Measurements from ENCODE around the gene BICC1. TPM values are rescaled to one million over a fixed set of nuclear protein-coding genes. Genes with fewer than 3 reads are reported as not detected.

Gene BICC1
- polyA plus RNA-seq, 3 donors: 83.0 to 90.1 (median 89.3) TPM

DNA sequence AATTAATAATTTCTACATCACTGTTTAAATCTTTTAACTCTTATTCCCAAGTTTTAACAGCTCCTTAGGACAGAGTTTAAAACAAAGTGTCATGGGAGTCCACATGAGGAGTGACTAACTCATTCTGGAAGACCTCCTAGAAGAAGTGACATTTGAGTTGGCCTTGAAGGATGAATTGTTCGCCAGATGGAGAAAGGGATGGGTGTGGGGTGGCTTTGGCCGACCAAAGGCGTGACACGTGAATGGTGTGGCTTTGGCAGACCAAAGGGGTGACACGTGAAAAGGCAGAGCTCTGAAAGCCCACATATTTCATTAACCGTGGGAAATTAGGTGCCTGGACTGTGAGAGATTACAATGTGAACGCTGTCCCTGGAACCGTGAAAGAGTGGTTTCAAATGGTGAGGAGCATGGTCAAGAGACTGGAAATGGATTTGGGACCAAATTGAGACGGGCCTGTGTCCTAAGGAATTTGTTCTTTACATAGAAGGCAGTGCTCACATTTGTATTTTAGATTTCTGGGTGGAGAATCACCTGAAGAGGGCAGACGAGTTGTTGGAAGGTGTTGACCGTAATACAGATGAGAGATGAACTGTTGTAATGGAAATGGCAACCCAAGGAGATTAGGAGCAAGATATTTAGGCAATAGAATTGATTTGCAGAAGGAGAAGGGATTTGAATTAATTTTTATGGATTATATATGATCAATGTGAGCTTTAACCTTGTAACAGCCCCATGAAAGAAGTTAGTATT is 228.1 kb downstream of the BICC1 start:
- DNase-seq (ENCODE audit: low read depth in 3 of 3, low spot score in 2 of 3): no peak

- DNase-seq (ENCODE audit: low read depth in 3 of 3, low spot score in 2 of 3): no peak
These were observed 229.0 kb downstream of the BICC1 start for GRCh38 chr10:58741673-58742072.

- no peak for DNase-seq (ENCODE audit: low read depth in 3 of 3, low spot score in 2 of 3)
These were observed 229.5 kb downstream of the BICC1 start for GRCh38 chr10:58742141-58742540.

DNA sequence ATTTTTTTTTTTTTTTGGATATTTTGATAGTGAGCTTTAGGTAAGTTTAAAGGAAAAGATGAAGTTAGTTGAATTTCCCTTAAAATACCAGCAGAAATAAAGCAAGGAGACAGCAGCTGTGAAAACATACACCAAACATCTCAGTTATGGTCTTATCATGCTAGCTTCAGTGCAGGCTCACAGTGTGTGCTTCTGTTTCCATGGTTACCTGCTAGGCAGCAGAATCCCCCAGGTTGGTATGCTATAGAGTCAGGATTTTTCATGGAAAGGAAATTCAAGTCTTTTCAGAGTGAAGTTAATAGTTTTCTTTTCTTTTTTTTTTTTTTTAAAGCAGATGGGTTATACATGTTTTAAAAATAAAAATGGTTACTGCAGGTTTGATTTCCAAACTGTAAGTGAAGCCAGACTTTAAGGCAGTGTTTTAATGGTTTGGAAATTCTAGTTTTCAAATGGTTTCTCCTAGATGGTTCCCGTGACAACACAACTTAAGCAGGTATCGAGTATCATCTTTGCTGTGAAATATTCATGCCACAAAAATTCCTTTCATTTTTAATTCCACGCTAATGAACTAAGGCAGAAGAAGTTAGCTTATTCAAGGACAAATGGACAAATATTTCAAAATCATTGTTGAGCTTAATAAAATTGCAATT is 230.9 kb downstream of the BICC1 start:
- DNase-seq (ENCODE audit: low read depth in 3 of 3, low spot score in 2 of 3): no peak

- DNase-seq (ENCODE audit: low read depth in 3 of 3, low spot score in 2 of 3): no peak
These were observed 234.0 kb downstream of the BICC1 start for GRCh38 chr10:58746474-58747185.

- no peak for DNase-seq (ENCODE audit: low read depth in 3 of 3, low spot score in 2 of 3)
These were observed 235.0 kb downstream of the BICC1 start for GRCh38 chr10:58747687-58748086.

DNA sequence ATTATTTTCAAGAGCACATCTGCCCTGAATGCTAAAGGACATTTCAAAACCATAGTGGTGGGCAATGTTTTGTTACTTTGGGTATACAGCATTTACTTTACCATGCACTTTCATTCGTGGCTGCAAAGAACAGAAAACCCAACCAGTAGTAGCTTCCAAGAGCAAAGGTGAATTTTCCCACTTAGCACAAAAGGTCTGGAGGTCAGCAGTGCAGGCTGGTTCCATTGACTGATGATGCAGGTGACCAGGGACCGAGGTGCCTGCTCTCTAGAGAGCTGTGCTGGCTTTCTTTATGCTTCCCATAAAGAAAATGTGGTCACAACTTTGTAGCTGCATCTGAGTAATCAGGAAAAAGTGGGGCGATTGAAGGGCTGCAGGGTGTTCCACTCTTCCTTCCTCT is 240.0 kb downstream of the BICC1 start:
- no peak for DNase-seq (ENCODE audit: low read depth in 3 of 3, low spot score in 2 of 3)

DNA sequence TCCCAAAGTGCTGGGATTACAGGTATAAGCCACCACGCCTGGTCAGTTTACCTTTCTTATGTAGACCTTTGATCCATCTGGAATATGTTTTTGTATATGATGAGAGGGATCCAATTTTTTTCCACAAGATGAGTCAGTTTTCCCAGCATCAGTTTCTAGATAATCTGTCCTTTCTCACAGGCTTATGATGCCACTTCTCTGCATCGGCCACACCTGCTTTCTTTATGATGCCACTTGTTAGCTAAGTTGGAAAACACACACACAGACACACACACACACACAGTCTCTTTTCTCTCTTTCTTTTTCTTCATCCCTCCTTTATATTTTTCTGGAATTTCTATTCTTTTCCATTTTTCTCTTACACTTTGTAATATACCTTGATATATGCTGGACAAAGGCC is 240.8 kb downstream of the BICC1 start:
- DNase-seq (ENCODE audit: low read depth in 3 of 3, low spot score in 2 of 3): no peak

GRCh38 chr10:58754469-58755339 is 242.0 kb downstream of the BICC1 start:
- no peak for DNase-seq (ENCODE audit: low read depth in 3 of 3, low spot score in 2 of 3)

DNA sequence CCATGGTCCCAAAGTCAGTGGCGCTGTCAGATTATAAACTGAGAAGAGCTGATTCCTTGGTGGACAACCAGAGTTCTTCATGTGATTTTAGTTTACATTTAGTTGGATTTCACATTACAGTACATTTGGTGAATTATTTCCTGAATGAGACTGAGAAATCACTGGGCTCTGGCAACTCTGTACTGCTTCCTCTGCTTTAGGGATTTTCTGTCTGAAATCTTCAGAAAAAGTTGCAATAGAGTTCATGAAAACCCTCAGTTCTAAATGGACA is 242.6 kb downstream of the BICC1 start:
- no peak for DNase-seq (ENCODE audit: low read depth in 3 of 3, low spot score in 2 of 3)

GRCh38 chr10:58755677-58756076 is 243.0 kb downstream of the BICC1 start:
- no peak for DNase-seq (ENCODE audit: low read depth in 3 of 3, low spot score in 2 of 3)

GRCh38 chr10:58756130-58756719 is 243.6 kb downstream of the BICC1 start:
- DNase-seq (ENCODE audit: low read depth in 3 of 3, low spot score in 2 of 3): no peak

DNA sequence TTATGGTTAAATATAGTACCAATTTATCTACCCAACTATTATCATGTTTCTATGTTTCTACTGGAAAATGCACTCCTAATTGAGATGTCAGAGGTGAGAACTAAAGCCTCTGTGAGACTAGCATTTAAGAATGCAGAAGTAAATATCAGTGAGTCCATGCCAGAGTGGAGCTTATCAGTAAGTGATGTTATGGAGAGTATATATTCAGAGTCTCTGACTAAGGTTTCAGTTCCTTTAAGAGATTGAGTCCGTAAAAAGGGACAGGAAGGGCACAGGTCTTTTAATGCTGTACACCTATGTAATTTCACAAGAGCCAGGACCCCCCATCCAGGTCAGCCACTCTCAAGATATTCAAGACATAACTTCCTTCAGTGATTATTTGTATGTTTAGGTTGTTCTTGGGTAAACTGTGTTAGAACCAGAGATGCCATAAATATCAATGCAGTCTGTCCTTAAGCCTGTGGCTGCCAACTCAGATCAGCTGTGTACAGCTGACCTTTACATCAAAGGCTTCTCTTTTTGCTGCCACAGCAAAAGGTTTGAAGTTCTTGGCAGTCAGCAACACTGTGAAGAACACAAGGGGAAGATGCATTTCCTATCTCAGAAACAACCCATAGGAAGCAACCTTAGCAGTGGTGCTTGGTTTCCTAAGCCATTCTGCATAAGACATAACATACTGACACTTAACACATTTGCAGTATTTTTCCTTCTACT is 244.8 kb downstream of the BICC1 start:
- DNase-seq (ENCODE audit: low read depth in 3 of 3, low spot score in 2 of 3): no peak

DNA sequence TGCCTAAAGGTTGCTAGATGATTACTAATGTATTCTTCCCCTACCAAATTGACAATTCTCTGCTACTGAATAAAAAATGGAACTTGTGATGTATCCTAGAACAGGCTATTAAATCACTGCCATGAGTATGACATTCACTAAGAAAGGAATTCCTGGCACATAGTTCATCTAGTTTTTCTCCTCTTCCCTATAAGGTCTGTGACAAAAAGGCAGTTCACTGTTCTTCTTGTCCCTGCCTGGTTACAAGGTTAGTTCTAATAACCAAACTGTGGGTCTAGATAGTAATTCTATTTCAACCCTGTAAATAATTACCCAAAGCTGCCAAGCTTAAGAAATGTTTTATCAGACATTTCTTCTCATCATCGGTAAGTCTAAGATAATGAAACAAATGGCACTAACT is 245.6 kb downstream of the BICC1 start:
- DNase-seq (ENCODE audit: low read depth in 3 of 3, low spot score in 2 of 3): no peak

DNA sequence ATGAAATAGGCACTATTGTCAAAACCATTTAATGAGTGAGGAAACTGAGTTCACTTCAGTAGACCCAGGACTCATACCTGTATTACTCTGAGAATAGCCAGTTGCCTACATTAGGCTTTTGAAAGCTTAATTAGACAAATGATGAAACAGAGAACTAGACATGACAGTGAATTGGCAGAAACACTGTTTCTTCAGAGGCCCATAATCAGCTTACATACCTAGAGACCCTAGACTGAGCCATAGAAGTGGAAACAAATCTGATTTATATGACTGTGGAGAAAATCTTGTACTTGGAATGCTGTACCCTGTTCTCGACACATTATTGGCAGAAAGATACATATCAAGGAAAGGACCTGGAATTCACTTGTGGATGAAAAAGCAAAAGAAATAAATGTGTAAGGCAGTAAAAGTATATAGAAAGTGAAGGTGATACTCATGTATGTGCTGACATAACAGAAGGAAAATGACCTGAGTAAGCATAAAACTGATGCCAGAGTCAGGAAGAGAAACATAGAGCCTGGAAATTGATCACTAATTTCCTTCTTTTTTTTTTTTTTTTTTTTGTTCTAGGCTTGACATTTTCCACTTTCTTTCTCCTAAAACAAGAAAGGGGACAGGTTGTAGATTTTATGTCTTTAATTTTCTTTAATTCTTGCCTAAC is 251.5 kb downstream of the BICC1 start:
- no peak for DNase-seq (ENCODE audit: low read depth in 3 of 3, low spot score in 2 of 3)

GRCh38 chr10:58765910-58766309 is 253.2 kb downstream of the BICC1 start:
- no peak for DNase-seq (ENCODE audit: low read depth in 3 of 3, low spot score in 2 of 3)

DNA sequence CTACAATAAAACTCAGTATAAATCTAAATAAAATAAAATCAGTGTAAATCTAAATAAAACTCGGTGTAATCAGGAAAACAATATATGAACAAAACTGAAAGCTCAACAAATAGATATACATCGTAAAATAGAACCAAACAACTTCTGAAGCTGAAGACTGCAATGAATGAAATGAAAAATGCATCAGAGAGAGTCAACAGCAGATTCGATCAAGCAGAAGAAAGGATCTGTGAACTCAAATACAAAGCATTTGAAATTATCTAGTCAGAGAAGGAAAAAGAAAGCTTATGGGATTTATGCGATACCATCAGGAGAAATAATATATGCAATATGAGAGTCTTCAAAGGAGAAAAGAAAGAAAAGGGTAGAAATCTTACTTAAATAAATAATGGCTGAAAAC is 255.0 kb downstream of the BICC1 start:
- DNase-seq (ENCODE audit: low read depth in 3 of 3, low spot score in 2 of 3): no peak

DNA sequence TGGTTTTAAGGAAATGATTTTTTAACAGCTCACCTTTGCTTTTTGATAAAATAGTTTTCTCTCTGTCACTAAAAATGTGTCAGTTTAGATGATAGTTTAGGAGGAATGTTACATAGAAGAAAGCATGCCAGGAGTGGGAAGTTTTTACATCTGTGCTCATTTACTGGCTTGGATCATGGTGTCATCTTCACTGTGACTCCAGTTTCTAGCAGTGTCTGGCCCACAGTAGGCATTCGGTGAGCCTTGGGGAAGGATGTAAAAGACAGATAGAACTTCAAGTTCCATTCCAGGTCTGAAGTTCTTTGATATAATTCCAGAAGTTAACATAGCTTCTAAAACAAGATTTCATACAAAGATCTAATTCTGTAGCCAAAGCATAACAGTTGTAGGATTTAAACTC is 259.2 kb downstream of the BICC1 start:
- no peak for DNase-seq (ENCODE audit: low read depth in 3 of 3, low spot score in 2 of 3)

GRCh38 chr10:58772758-58773157 is 260.1 kb downstream of the BICC1 start:
- DNase-seq (ENCODE audit: low read depth in 3 of 3, low spot score in 2 of 3): no peak

DNA sequence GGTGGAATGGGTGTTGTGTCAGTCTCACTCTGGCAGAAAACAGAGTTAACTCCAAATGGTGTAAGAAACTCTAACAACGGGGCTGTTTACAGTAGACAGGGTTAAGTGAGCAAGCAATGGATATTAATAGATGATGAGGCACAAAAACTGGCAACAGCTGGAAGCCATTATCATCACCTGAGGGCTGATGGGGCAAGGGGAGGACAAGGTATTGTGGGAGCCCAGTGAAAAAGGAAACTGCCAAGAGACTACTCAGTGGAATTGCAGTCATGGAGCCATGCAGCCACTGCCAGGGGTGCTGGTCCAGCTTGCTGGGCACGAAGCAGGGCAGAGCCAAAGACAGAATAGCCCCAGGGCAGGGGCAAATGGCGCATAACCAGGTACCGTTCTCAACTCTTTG is 260.7 kb downstream of the BICC1 start:
- no peak for DNase-seq (ENCODE audit: low read depth in 3 of 3, low spot score in 2 of 3)

Data from right renal cortex interstitium (tissue), 3 donors.